NAMALWA (cell line): ENCODE measurements around the gene GIPC1.
"Not testable (repeated sequence)": the region's sequence is repeated elsewhere in the genome, so short reads cannot be mapped to it uniquely, and the experiment has no call there.

ENCODE experiments used
- DNase-seq: peaks from one replicate; pipeline ENCODE4 v3.0.0-alpha.2; 2015; ENCODE audit warnings: low spot score

GIPC1 gene

GRCh38 chr19:14517840-14518505, 22.0 kb upstream of the GIPC1 start, which contains the start of gene DNAJB1:
Gene DNAJB1, minus strand, starts transcription at chr19:14518397. Its CDS starts 48 bp downstream, at chr19:14518349.
- DNase-seq: no peak

DNA sequence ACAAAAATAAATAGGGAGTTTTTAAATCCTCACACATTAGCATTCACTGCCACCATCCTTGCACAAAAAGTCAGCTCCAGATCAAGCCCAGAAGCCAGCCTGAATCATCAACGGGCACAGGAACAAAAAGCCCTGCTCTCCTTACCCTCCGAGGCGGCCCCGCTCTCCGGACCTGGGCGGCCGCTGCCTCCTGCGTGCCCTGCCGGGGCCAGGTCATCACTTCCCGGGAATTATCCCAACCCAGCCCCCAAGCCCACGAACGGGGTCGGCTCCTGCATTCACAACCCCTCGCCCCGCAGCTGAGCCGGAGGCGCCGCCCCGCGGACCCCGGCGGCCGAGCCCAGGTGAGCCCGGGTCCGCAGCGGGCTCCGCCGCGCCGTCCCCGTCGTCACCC, 21.5 kb upstream of the GIPC1 start:
- DNase-seq: no peak

GRCh38 chr19:14516746-14517438, 21.0 kb upstream of the GIPC1 start:
- no peak for DNase-seq

GRCh38 chr19:14516048-14516534, 20.2 kb upstream of the GIPC1 start:
- no peak for DNase-seq

DNA sequence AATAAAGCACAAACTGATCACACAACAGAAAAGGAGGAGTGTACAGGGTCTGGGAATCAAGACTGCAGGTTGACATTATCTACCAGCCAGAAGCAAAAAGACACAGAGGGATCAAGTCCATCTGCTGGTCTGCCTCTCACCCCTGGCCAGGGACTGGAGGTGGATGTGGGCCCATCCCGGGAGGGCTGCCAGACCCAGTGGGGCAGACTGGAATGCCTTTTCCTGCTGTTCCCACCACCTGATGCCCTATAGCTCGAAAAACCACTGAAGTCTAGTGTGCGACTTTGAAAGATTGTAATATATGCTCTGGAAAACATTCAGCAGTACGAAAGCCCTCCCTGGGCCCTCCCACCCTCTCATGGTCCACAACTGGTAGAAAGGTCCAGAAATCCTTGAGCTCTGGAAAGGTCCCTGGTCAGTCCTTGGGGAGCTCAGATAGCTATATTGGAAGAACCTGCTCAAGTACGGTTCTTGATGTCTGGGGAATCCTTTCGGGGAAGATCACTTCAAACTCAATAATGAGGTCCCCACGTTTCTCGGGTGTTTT, 19.6 kb upstream of the GIPC1 start:
- DNase-seq: no peak

DNA sequence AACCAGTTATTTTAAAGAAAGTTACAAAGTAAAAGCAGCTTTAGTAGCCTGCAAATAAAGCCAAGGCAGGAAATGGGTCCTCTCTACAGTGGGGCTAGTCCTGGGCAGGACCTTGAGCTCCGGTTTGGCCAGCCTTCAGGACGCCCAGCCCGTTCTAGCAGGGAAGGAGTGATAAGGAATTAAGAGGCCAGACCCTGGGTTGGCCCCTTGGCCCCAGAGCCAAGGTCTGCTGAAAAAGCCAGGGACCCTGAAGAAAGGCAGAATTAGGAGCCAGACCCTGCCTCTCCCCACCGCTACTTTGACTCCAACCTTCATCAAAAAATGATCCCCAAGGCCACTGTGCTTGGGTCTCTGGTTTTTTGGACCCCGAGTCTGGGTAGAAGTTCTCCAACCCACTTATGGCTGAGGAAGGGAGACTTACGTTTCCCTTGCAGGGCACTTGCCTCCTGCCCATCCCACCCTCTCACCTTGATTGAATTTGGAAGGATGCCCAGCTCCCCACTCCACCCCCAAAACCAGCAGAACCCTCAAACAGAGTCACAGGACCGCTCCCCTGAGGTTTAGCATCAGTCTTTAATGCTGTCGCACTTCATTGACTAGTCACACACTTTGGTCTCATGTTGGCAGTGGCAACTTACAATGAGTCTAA, 18.4 kb upstream of the GIPC1 start:
- DNase-seq: no peak

DNA sequence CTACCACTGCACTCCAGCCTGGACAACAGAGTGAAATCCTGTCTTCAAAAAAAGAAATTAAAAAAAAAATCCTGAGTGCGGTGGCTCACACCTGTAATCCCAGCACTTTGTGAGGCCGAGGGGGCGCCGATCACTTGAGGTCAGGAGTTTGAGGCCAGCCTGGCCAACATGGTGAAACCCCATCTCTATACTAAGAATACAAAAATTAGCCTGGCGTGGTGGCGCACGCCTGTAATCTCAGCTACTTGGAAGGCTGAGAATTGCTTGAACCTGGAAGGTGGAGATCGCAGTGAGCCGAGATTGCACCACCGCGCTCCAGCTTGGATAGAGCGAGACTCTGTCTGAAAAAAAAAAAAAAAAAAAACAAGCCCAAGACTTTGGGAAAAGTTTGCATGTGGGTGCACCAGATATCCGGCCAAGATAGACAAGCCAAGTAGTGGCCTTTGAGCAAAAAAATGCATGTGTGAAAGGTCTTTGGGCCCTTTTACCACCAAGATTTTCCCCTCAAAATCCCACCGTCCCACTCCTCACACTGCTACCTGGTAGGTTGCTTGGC, 16.6 kb upstream of the GIPC1 start:
- no peak for DNase-seq

DNA sequence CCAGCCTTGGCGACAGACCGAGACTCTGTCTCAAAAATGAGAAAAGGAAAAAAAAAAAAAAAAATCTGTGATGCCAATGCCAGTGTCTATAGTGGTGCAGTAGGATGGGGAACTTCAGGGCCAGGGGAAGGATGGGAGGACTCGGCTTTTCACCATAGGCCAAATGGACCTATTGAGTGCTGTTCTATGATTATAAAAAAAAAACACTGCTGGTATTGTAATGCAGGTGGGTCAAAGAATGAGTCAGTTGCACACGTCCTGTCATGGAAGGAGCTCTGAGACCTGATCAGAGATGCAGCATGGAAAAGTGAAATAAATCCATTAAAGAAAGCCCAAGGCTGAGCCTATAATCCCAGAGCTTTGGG, 15.3 kb upstream of the GIPC1 start:
- no peak for DNase-seq

GRCh38 chr19:14510311-14511228, 14.6 kb upstream of the GIPC1 start:
- no peak for DNase-seq

DNA sequence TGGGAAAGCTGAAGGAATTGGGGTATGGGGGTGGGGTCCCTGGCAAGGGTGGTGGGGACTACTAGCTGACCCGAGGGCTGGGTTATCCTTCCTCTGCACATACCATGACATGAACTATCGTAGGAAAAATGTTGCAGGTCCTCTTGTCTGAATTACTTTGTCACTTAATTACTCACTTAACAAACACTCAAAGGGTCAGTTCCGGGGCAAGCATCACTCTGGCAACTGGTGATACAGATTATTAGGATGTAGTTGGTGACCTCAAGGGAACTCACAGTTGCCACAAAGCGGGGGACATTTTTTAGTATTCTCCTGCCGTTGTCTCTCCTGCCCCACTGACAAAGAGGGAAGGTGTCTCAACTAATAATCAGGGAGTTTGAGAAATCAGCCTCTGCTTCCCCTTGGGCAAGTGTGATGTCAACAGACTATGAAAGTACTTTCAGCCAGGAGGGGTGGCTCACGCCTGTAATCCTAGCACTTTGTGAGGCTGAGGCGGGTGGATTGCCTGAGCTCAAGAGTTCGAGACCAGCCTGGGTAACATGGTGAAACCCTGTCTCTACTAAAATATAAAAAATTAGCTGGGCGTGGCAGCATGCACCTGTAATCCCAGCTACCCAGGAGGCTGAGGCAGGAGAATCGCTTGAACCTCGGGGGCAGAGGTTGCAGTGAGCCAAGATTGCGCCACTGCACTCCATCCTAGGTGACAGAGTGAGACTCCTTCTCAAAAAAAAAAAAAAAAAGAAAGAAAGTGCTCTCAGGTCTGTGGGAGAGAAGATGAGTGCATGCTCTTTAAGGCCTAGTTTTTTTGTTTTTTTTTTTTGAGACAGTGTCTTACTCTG, 12.0 kb upstream of the GIPC1 start:
- no peak for DNase-seq

- peak; percentile 81 for DNase-seq
Measured at GRCh38 chr19:14505488-14506239, 9.7 kb upstream of the GIPC1 start.

GRCh38 chr19:14504575-14504974, 8.6 kb upstream of the GIPC1 start:
- DNase-seq: not testable (repeated sequence)

- no peak for DNase-seq
Measured at GRCh38 chr19:14503285-14503684, 7.4 kb upstream of the GIPC1 start.

DNA sequence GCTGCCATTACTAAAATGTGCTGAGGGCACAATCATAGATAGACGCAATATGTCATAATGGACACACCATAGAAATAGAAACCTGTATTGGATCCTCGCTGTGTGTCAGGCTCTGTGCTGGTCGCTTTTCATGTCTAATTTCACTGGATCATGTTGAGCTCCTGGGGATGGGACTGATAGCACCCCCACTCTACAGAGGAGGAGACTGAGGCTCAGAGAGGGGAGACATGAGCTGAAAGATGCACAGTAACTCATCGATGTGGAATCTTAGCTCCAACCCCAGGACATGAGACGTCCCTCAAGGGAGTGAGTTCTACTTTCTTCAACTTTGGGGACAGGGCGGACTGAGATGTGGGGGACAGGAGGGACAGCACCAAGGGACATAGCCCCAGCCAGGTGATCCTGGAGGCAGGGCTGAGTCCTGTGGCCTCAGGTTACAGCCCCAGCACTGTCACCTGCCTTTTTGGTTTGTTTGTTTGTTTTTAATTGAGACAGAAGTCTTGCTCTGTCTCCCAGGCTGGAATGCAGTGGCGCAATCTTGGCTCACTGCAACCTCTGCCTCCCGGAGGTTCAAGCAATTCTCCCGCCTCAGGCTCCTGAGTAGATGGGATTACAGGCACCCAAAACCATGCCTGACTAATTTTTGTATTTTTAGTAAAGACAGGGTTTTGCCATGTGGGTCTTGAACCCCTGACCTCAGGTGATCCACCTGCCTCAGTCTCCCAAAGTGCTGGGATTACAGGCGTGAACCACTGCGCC, 6.6 kb upstream of the GIPC1 start:
- no peak for DNase-seq

GRCh38 chr19:14497228-14497921, 1.4 kb upstream of the GIPC1 start:
- no peak for DNase-seq

GRCh38 chr19:14496834-14497227, 904 bp upstream of the GIPC1 start:
- DNase-seq: no peak

DNA sequence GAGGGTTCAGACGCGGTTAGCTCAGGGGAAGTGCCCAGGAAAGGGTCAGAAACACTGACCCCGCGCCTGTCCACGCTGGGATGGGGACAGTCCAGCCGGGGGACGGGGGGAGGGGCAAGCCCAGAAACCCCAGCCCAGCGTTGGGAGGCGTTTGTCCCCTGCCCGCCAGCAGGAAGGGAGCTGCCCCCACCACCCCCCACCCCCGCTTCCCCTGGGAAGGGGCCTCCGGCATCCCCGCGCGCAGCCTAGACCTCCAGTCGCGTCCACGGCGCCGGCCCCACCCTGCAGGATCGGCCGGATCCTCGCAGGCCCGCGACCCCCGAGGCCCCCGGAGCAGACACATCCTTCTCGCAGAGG, 277 bp downstream of the GIPC1 start:
- no peak for DNase-seq

GRCh38 chr19:14494910-14495671, 836 bp downstream of the GIPC1 start:
- DNase-seq: no peak
